ENCODE measurements around the gene FXYD6. TPM values are rescaled to one million over a fixed set of nuclear protein-coding genes. Genes with fewer than 3 reads are reported as not detected.

Gene FXYD6
- total and polyA plus RNA-seq, 2 of the 8 experiments (the other 6 are each of a cell fraction or from before 2014, with no cell fraction given) = 44.6 to 117 TPM

DNA sequence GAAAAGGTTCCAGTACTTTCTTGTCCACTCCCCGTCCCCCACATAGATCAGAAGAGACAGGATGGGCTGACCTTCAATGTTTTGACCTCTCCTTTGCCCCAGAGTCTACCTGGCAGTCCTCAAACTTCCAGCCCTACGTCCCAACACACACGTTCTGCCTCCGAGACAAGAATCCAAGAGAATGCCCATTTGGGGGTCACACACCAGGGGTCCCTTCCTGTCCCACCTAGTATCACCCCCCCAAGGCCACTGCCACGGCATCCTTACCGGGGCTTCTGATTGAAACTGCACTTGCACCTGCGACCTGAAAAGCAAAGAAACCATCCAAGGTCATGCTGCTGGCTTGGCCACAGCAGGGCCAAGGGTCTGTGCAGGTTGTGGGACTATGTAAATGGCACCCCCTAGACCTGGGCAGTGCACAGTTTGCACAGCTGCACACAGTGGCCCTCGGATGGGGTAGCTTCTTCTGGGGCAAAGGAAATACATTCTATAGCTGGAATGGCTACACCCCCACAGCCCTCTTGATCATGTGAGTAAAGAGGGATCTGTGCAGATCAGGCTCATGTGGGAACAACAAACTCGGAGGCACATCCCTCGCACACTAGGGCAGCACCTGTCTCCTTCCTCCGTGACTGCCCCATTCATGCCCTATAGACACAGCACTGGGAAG, 35.4 kb downstream of the FXYD6 start:
- H2BK120ac ChIP-seq (replicated peaks; ENCODE audit: low read depth, low read length) = no peak overlapping the region
- H3K18ac ChIP-seq (ENCODE audit: extremely low read depth, low read length) = no peak overlapping the region
- POLR2A ChIA-PET (ENCODE audit: partially characterized antibody) = no interaction called here
- H2AFZ ChIP-seq (ENCODE audit: low read length) = no peak overlapping the region
- no peak overlapping the region for H4K8ac ChIP-seq (ENCODE audit: extremely low read depth, insufficient read depth, low read length)
- no peak overlapping the region for H3K56ac ChIP-seq (replicated peaks; ENCODE audit: insufficient read length, low read depth, low read length)
- H3K23ac ChIP-seq (ENCODE audit: insufficient read length) = no peak overlapping the region
- H2BK20ac ChIP-seq (ENCODE audit: low read length) = no peak overlapping the region
- H3K9me3 ChIP-seq (ENCODE audit: insufficient read depth in 2 of 2, low read depth in 1 of 2, low read length in 1 of 2) = no peaks in the 10 kb centered on the region
- H3K79me2 ChIP-seq (ENCODE audit: control insufficient read depth in 1 of 2, insufficient read depth in 2 of 2, low read length in 2 of 2) = no peaks in the 10 kb centered on the region
- H3K4ac ChIP-seq (replicated peaks; ENCODE audit: insufficient read length, low read depth, low read length) = no peak overlapping the region
- no peaks in the 10 kb centered on the region for H3K27me3 ChIP-seq (replicated peaks in 1 of 4; ENCODE audit: control insufficient read depth in 3 of 4, extremely low read depth in 1 of 4, insufficient read depth in 3 of 4, low read length in 3 of 4)
- no peak overlapping the region for H3K9ac ChIP-seq (replicated peaks in 1 of 4; ENCODE audit: extremely low read depth in 1 of 4, low read depth in 3 of 4, low read length in 3 of 4)
- H2BK15ac ChIP-seq (ENCODE audit: low read length) = no peak overlapping the region
- CTCF ChIA-PET (ENCODE audit: partially characterized antibody) = interaction anchor here (0.6 to 3.6 kb wide), 6 partner anchors 18 to 214 kb away, joined by 3 to 22 read pairs (median 6); no protein-coding TSS in a partner anchor
- H2BK5ac ChIP-seq (ENCODE audit: low read depth, low read length) = no peak overlapping the region
- H3K4me1 ChIP-seq (replicated peaks in 1 of 4; ENCODE audit: control insufficient read depth in 3 of 4, insufficient read depth in 4 of 4, low read length in 3 of 4) = peaks cover 0 to 6% (median 0%) of the 10 kb centered on the region in 4 experiments; a peak in 2 of 7 replicates
- no peaks in the 10 kb centered on the region for H3K79me1 ChIP-seq (ENCODE audit: low read depth, low read length)
- H3K23me2 ChIP-seq (ENCODE audit: low read depth, low read length) = no peaks in the 10 kb centered on the region; the same call in 1 of the 2 replicates
- H3K36me3 ChIP-seq (ENCODE audit: control insufficient read depth in 2 of 4, insufficient read depth in 4 of 4, low read length in 3 of 4) = no peaks in the 10 kb centered on the region; a peak in 1 of 8 replicates
- WGBS, 2 experiments (ENCODE audit: extremely low coverage in 1 of 2, insufficient coverage in 1 of 2, insufficient read length in 1 of 2, insufficient replicate concordance in 2 of 2, low coverage in 1 of 2, low lambda C conversion rate in 2 of 2, missing lambda C conversion rate in 1 of 2) = 85% methylated on average over 11 of the region's 11 CpGs; no CpG with 5 or more reads in 1 of the 2 experiments
- DNase-seq (ENCODE audit: low read depth in 1 of 2, low spot score in 2 of 2) (peak in 1 of 2 experiments; percentile 26), FAIRE-seq (no peak)
- no peak overlapping the region for H3K27ac ChIP-seq (ENCODE audit: low read depth, low read length)
- H2BK12ac ChIP-seq (ENCODE audit: low read depth, low read length) = no peak overlapping the region
- H4K20me1 ChIP-seq (replicated peaks in 1 of 2; ENCODE audit: control insufficient read depth in 1 of 2, insufficient read depth in 2 of 2, low read length in 2 of 2) = peaks cover 0 to 2% of the 10 kb centered on the region in 2 experiments
- no peak overlapping the region for H3K4me3 ChIP-seq (ENCODE audit: extremely low read depth in 1 of 4, insufficient read depth in 2 of 4, low read depth in 3 of 4, low read length in 4 of 4)
- H4K5ac ChIP-seq (ENCODE audit: insufficient read length, low read depth, low read length) = no peak overlapping the region
- H4K91ac ChIP-seq (replicated peaks; ENCODE audit: insufficient read length, low read length) = no peak overlapping the region
- no peak overlapping the region for H2AK5ac ChIP-seq (ENCODE audit: low read depth, low read length)
- H3K4me2 ChIP-seq (ENCODE audit: insufficient read depth in 1 of 2, low read depth in 2 of 2, low read length in 2 of 2) = no peak overlapping the region
- H3K14ac ChIP-seq (ENCODE audit: insufficient read length) = no peak overlapping the region
- TF ChIP-seq SAP30 (IDR thresholded peaks at IDR 0.05; ENCODE audit: insufficient read depth, insufficient replicate concordance, low read length) = no peak
- TF ChIP-seq NANOG (IDR thresholded peaks at IDR 0.05; ENCODE audit: insufficient read depth, low read depth, low read length, poor library complexity, severe bottlenecking) = no peak
- TF ChIP-seq, protein P1, sequence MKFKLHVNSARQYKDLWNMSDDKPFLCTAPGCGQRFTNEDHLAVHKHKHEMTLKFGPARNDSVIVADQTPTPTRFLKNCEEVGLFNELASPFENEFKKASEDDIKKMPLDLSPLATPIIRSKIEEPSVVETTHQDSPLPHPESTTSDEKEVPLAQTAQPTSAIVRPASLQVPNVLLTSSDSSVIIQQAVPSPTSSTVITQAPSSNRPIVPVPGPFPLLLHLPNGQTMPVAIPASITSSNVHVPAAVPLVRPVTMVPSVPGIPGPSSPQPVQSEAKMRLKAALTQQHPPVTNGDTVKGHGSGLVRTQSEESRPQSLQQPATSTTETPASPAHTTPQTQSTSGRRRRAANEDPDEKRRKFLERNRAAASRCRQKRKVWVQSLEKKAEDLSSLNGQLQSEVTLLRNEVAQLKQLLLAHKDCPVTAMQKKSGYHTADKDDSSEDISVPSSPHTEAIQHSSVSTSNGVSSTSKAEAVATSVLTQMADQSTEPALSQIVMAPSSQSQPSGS (IDR thresholded peaks at IDR 0.05; ENCODE audit: low read length) = no peak
- no peak for TF ChIP-seq RXRA (IDR thresholded peaks at IDR 0.05; ENCODE audit: insufficient read depth, low read depth, low read length)
- TF ChIP-seq CREB1 (IDR thresholded peaks at IDR 0.05) = no peak
- TF ChIP-seq EGR1 (IDR thresholded peaks at IDR 0.05; ENCODE audit: borderline replicate concordance, low read depth, low read length) = no peak
- TF ChIP-seq, protein P2, sequence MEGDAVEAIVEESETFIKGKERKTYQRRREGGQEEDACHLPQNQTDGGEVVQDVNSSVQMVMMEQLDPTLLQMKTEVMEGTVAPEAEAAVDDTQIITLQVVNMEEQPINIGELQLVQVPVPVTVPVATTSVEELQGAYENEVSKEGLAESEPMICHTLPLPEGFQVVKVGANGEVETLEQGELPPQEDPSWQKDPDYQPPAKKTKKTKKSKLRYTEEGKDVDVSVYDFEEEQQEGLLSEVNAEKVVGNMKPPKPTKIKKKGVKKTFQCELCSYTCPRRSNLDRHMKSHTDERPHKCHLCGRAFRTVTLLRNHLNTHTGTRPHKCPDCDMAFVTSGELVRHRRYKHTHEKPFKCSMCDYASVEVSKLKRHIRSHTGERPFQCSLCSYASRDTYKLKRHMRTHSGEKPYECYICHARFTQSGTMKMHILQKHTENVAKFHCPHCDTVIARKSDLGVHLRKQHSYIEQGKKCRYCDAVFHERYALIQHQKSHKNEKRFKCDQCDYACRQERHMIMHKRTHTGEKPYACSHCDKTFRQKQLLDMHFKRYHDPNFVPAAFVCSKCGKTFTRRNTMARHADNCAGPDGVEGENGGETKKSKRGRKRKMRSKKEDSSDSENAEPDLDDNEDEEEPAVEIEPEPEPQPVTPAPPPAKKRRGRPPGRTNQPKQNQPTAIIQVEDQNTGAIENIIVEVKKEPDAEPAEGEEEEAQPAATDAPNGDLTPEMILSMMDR (IDR thresholded peaks at IDR 0.05; ENCODE audit: control extremely low read depth in 1 of 3, insufficient read depth in 1 of 3, low read depth in 1 of 3, low read length in 3 of 3) = no peak
- TF ChIP-seq, protein P3, sequence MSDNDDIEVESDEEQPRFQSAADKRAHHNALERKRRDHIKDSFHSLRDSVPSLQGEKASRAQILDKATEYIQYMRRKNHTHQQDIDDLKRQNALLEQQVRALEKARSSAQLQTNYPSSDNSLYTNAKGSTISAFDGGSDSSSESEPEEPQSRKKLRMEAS (IDR thresholded peaks at IDR 0.05) = no peak
